ENCODE data around the gene ST6GALNAC5.

Gene ST6GALNAC5

DNA sequence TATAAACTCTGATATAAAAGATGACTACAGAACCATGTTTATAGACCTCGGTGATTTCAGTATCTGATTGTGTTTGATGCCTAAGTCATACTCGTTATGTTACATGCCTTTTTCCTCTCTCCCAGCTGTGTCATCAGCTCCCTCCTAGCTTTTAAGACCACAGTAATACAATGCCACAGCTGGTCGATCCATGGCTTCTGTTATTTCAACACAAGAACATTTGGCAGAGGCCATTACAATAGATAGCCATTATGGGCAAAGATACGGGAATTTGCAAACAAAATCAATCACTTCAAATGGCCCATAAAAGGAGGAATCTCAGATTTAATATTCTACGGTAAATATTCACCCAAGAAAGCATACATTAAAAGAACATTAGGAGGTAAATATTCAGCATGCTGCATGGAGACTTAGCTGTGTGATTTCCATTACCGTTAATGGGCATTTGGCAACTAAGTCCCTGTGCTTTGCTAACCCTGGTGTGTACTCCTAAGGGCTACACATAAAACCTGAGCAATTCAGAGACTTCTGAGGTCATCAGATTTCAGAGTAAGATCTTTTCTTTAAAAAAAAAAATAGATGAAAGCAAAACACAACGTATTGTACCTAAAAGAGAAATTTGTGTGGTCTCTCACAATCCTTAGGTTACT lies 198.5 kb downstream of the ST6GALNAC5 start:
- TF ChIP-seq SIN3A (IDR thresholded peaks at IDR 0.05; ENCODE audit: borderline replicate concordance, insufficient read depth, low read length) (no peak), FOXP2 (optimal IDR thresholded peaks at IDR 0.05; ENCODE audit: borderline replicate concordance, extremely low read depth, extremely low read length, insufficient read depth) (no peak), TAF1 (IDR thresholded peaks at IDR 0.05; ENCODE audit: borderline replicate concordance, insufficient read depth, low read length) (no peak), REST (IDR thresholded peaks at IDR 0.05; ENCODE audit: insufficient read depth in 1 of 2, low read depth in 2 of 2, low read length in 2 of 2) (no peak), POLR2AphosphoS5 (IDR thresholded peaks at IDR 0.05; ENCODE audit: low read depth, low read length) (no peak)

DNA sequence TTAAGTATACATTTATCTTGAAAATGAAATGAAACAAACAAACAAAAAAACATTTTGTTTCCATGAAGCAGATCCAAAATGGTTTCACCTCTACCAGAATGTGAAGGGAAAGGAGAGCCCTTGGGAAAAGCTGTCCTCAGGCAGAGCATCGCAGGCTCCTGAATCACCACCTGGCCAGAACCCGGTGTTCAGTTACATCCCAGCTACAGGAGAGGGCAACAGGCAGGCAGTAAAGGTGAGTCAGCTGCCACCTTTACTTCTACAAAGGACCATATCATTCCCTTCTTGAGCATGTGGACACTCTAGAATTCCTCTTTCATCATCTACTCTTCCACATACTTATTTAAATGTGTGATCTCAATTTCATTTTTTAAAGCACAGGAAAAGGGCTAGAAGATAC lies 200.7 kb downstream of the ST6GALNAC5 start:
- no peak for TF ChIP-seq FOXP2 (optimal IDR thresholded peaks at IDR 0.05; ENCODE audit: borderline replicate concordance, extremely low read depth, extremely low read length, insufficient read depth)
- TF ChIP-seq REST (IDR thresholded peaks at IDR 0.05; ENCODE audit: insufficient read depth in 1 of 2, low read depth in 2 of 2, low read length in 2 of 2) = no peak
- TF ChIP-seq POLR2AphosphoS5 (IDR thresholded peaks at IDR 0.05; ENCODE audit: low read depth, low read length) = no peak
- no peak for TF ChIP-seq TAF1 (IDR thresholded peaks at IDR 0.05; ENCODE audit: borderline replicate concordance, insufficient read depth, low read length)
- no peak for TF ChIP-seq SIN3A (IDR thresholded peaks at IDR 0.05; ENCODE audit: borderline replicate concordance, insufficient read depth, low read length)

GRCh38 chr1:77076759-77077158 lies 209.5 kb downstream of the ST6GALNAC5 start:
- no peak for TF ChIP-seq SIN3A (IDR thresholded peaks at IDR 0.05; ENCODE audit: borderline replicate concordance, insufficient read depth, low read length)
- no peak for TF ChIP-seq REST (IDR thresholded peaks at IDR 0.05; ENCODE audit: insufficient read depth in 1 of 2, low read depth in 2 of 2, low read length in 2 of 2)
- no peak for TF ChIP-seq FOXP2 (optimal IDR thresholded peaks at IDR 0.05; ENCODE audit: borderline replicate concordance, extremely low read depth, extremely low read length, insufficient read depth)
- TF ChIP-seq POLR2AphosphoS5 (IDR thresholded peaks at IDR 0.05; ENCODE audit: low read depth, low read length) = no peak
- no peak for TF ChIP-seq TAF1 (IDR thresholded peaks at IDR 0.05; ENCODE audit: borderline replicate concordance, insufficient read depth, low read length)

GRCh38 chr1:77081834-77082233 lies 214.6 kb downstream of the ST6GALNAC5 start:
- TF ChIP-seq REST (IDR thresholded peaks at IDR 0.05; ENCODE audit: insufficient read depth in 1 of 2, low read depth in 2 of 2, low read length in 2 of 2) (no peak), SIN3A (IDR thresholded peaks at IDR 0.05; ENCODE audit: borderline replicate concordance, insufficient read depth, low read length) (no peak), FOXP2 (optimal IDR thresholded peaks at IDR 0.05; ENCODE audit: borderline replicate concordance, extremely low read depth, extremely low read length, insufficient read depth) (no peak), POLR2AphosphoS5 (IDR thresholded peaks at IDR 0.05; ENCODE audit: low read depth, low read length) (no peak), TAF1 (IDR thresholded peaks at IDR 0.05; ENCODE audit: borderline replicate concordance, insufficient read depth, low read length) (no peak)
